Activated CD8-positive, alpha-beta memory T cell treated with anti-CD3 and anti-CD28 coated beads, Interleukin-2, amount 10 ng/mL, durations not matched to agents 7 days and 5 days (primary cell): ENCODE measurements around the gene GPR143. TPM values are rescaled to one million over a fixed set of nuclear protein-coding genes. Genes with fewer than 3 reads are reported as not detected.
"Not testable (repeated sequence)": the region's sequence is repeated elsewhere in the genome, so short reads cannot be mapped to it uniquely, and the experiment has no call there.

Experiments
- ATAC-seq: fragments of 150-1000 bp; cut with Tn5 transposase; one replicate; pipeline ENCODE4 v1.10.0; 2021; ENCODE audit warnings: moderate library complexity
- CTCF ChIA-PET: fragments of 350-600 bp; sonication (Branson Sonifier 250); formaldehyde crosslinking; loops from one replicate; lab custom pipeline; 2021; ENCODE audit warnings: antibody characterized with exemption; lab: Charles Lee
- DNase-seq: peaks from one replicate; pipeline ENCODE4 v3.0.0-alpha.2; 2020
- H3K27ac Mint-ChIP-seq: one replicate; pipeline ENCODE4 v1.8.0; 2021; ENCODE audit warnings: mild to moderate bottlenecking, mixed read lengths
- H3K27me3 Mint-ChIP-seq: one replicate; pipeline ENCODE4 v1.8.0; 2021; ENCODE audit warnings: mixed read lengths
- H3K36me3 Mint-ChIP-seq: one replicate; pipeline ENCODE4 v1.8.0; 2021; ENCODE audit warnings: mild to moderate bottlenecking, mixed read lengths
- H3K4me1 Mint-ChIP-seq: one replicate; pipeline ENCODE4 v1.8.0; 2021; ENCODE audit warnings: mixed read lengths
- H3K4me3 Mint-ChIP-seq: one replicate; pipeline ENCODE4 v1.8.0; 2021; ENCODE audit warnings: mild to moderate bottlenecking, moderate library complexity, mixed read lengths
- H3K9me3 Mint-ChIP-seq: one replicate; pipeline ENCODE4 v1.8.0; 2022; ENCODE audit warnings: low read depth, mixed read lengths
- total RNA-seq, 2 experiments: library from RNA; stranded (reverse); gene quantifications; one replicate each; pipeline ENCODE4 v1.2.3, GENCODE V29; 2021

The GPR143 gene
- not detected for total RNA-seq

DNA sequence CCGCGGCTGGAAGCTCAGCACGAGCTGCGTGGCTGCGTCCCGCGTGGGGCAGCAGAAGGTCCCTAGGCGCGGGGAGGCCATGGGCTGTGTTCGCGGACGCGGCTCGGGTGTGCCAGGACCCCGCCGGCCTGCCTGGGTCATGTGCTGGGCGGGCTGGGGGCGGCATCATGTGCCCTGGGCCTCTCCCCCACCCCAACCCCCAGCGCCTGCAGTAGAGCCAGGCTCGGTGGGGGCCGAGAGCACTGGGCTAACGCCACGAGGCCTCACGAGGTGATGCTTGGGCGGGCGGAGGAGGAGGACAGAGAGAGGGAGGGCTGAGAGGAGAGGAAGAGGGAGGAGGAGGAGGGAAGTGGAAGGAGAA lies at the start of gene GPR143:
TSS of gene GPR143 (minus strand) at position 111 of the 361 bp plus-strand sequence. CDS start at position 81, 30 bp downstream.
- Mint-ChIP-seq H3K27me3 (peaks cover 26% of the 10 kb centered on the region), H3K27ac (no peak within 1 kb of the TSS), H3K36me3 (no peaks in the 10 kb centered on the region), H3K4me1 (no peaks in the 10 kb centered on the region), H3K4me3 (no peak within 1 kb of the TSS), H3K9me3 (no peaks in the 10 kb centered on the region)
- CTCF ChIA-PET = no interaction called here
- ATAC-seq (no peak), DNase-seq (no peak)

DNA sequence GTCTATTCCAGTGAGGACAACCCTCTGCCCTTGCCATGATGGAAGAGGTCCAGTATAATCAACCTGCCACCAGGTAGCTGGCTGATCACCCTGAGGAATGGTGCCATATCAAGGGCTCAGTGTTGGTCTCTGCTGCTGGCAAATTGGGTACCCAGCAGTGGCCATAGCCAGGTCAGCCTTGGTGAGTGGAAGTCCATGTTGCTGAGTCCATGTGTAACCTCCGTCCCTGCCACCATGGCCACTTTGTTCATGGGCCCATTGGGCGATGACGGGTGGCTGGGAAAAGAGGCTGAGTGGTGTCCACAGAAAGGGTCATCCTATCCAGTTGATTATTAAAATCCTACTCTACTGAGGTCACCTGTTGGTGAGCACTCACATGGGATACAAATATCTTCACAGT lies 45.4 kb upstream of the GPR143 start:
- ATAC-seq, H3K27me3 Mint-ChIP-seq, H3K4me3 Mint-ChIP-seq, CTCF ChIA-PET, H3K9me3 Mint-ChIP-seq, DNase-seq, H3K36me3 Mint-ChIP-seq, H3K4me1 Mint-ChIP-seq, H3K27ac Mint-ChIP-seq: not testable (repeated sequence)

DNA sequence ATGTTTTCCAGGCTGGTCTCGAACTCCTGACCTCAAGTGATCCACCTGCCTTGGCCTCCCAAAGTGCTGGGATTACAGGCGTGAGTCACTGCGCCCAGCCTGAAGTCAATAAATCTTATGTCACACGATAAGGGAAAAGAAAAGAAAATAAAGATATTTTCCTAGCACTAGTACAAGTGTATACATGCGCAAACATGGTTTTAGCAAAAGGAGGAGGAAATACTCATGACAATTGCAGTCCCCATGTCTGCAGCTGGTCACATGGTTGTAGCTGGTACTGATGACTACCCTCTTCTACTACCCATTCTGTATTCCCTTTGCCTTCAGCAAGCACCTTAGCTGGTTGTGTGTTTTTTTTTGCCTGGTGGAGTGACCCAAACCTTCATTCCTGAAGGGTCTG lies 44.2 kb upstream of the GPR143 start:
- CTCF ChIA-PET, ATAC-seq, H3K27me3 Mint-ChIP-seq, H3K36me3 Mint-ChIP-seq, H3K4me1 Mint-ChIP-seq, H3K27ac Mint-ChIP-seq, DNase-seq, H3K4me3 Mint-ChIP-seq, H3K9me3 Mint-ChIP-seq: not testable (repeated sequence)

DNA sequence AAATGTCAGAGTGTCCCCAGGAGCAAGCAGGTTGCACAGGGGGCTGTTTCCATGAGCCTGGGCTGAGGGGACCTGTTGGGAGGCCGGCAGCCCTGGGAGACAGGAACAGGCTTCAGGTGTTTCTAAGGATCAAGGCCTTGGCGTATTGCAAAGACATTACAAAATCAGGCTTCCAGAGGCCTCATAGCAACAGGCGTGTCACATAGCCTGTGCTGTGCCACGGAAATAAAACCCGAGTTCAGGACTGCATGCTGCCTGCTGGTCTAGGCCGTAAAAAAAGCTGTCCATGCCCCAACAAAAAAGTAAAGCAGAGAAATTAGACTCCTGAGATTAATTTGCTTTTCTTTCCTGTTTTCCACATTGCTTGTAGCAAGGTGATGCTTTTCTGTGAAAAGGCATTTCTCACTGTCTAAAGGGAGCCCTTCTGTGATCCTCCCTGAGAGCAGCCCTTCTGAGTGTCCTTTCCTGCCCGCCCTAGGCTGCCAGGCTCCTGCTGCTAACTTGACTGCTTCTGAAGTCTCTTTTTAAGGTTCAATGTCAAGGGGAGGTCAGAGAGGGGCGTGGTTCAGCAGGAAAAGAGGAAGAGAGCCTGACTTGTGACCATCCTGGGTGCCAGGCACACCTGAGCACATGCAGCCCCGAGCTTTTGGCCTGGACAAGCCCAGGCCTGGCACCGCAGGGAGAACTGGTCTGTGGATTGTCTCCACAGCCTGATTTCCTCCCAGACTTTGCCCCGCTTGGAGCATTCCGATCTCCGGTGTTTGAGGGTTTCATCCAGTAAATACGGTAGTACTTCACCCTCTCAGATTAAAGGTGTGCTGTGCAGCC lies 41.9 kb upstream of the GPR143 start:
- H3K27me3 Mint-ChIP-seq = no peaks in the 10 kb centered on the region
- H3K9me3 Mint-ChIP-seq = no peaks in the 10 kb centered on the region
- H3K27ac Mint-ChIP-seq = no peak overlapping the region
- ATAC-seq (no peak), DNase-seq (no peak)
- no peaks in the 10 kb centered on the region for H3K36me3 Mint-ChIP-seq
- no peak overlapping the region for H3K4me3 Mint-ChIP-seq
- H3K4me1 Mint-ChIP-seq = no peaks in the 10 kb centered on the region
- CTCF ChIA-PET = no interaction called here

GRCh38 chrX:9805956-9806355 lies 40.3 kb upstream of the GPR143 start:
- DNase-seq (no peak), ATAC-seq (no peak)
- CTCF ChIA-PET = no interaction called here
- Mint-ChIP-seq H3K27me3 (no peaks in the 10 kb centered on the region), H3K4me1 (no peaks in the 10 kb centered on the region), H3K9me3 (no peaks in the 10 kb centered on the region), H3K27ac (no peak overlapping the region), H3K36me3 (no peaks in the 10 kb centered on the region), H3K4me3 (no peak overlapping the region)

DNA sequence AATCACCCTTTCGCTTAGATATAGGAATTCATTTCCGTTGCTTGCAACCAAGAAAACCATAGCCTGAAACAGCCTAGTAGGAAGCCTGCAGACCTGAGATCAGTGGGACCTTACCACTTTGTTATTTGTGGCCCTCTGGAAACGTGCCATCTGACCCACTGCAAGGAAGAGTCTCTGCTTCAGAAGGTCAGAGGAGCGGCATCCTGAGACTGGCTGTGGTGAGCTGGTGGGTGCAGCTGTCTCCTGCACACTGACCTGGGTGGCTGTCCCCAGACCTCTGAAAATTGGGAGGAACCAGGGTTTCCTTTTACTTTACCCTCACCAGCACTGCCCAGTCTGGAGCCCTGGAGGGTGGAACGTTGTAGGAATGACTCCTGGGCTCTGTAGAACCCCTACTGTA lies 38.8 kb upstream of the GPR143 start:
- Mint-ChIP-seq H3K4me1 (no peaks in the 10 kb centered on the region), H3K27me3 (no peaks in the 10 kb centered on the region), H3K9me3 (peaks cover 9% of the 10 kb centered on the region), H3K27ac (no peak overlapping the region), H3K4me3 (no peak overlapping the region), H3K36me3 (no peaks in the 10 kb centered on the region)
- no peak for DNase-seq
- CTCF ChIA-PET = no interaction called here
- ATAC-seq = no peak

DNA sequence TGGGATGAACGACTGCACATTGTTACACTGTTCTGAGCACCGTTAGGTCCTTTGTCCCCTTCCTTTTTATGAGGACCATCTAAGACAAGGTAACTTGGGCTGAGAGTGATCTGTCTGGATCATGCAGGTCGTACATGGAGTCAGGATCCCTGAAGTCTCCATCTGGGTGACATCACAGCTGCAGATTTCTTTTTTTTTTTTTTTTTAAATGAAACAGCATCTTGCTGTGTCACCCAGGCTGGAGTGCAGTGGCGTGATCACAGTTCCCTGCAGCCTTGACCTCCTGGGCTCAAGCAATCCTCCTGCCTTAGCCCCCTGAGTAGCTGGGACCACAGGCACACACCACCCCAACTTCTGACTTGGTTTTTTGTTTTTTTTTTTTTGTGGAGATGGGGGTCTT lies 37.1 kb upstream of the GPR143 start:
- H3K9me3 Mint-ChIP-seq = peaks cover 9% of the 10 kb centered on the region
- DNase-seq = no peak
- no peaks in the 10 kb centered on the region for H3K4me1 Mint-ChIP-seq
- no peak for ATAC-seq
- CTCF ChIA-PET = no interaction called here
- no peak overlapping the region for H3K4me3 Mint-ChIP-seq
- H3K36me3 Mint-ChIP-seq = no peaks in the 10 kb centered on the region
- H3K27ac Mint-ChIP-seq = no peak overlapping the region
- H3K27me3 Mint-ChIP-seq = no peaks in the 10 kb centered on the region

DNA sequence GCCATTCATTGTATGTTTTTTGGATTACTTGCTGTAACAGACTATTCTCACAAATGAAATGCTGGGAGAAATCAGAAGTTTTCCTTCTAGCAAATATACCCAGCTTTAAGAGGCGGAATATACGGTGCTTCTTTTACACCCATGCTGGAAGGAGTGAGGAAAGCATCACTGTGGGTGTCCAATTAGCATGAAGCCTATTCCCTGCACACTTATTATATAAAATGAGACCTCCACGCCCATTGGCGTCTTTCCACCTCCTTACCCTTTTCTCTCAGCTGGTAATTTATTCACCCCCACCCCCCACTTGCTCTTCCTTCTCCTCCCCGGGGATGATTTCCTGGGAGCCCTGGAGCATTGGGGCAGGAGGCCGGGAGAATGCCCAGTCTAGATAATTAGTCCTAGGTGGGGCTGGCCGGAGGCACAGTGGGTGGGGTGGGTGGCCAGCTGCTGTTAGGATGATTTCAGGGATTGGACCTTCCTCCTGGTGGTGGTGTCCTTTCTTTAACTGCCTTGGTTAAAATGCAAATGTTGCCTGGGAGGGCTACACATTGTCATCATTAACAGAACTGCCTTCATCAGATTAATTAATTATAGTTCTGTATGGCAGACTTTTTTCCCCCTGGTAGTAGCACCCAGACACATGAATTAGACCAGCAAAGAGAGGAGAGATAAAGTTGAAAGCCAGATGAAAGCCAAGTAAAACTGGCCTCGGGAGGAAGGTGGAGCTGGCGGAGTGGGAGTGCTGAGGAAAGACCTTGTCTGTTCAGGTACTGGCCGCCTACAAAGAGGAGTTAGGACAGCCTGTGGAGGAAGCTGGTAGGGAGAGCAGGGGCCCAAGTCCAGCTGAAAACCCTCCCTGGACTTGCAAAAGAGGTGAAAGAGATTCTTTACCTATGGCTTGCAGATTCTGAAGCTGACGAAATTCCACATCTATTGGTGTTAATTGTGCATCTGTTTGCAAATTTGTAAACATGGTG lies 32.0 kb upstream of the GPR143 start:
- Mint-ChIP-seq H3K27ac (no peak overlapping the region), H3K4me3 (no peak overlapping the region), H3K36me3 (no peaks in the 10 kb centered on the region), H3K4me1 (no peaks in the 10 kb centered on the region), H3K9me3 (peaks cover 9% of the 10 kb centered on the region), H3K27me3 (peaks cover 3% of the 10 kb centered on the region)
- DNase-seq (no peak), ATAC-seq (no peak)
- CTCF ChIA-PET = no interaction called here

DNA sequence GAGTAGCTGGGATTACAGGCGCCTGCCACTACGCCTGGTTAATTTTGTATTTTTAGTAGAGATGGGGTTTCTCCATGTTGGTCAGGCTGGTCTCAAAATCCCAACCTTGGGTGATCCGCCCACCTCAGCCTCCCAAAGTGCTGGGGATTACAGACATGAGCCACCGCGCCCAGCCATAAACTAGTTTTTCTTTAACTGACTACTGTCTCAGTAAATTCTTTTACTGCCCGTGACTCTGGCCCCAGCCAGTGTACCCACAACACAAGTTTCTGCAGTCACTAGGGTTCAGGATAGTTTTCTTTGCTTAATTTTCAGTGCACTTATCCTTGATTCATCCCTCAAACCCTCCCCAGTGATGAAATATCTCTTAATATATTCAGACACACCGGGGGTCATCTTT lies 28.8 kb upstream of the GPR143 start:
- no peak for ATAC-seq
- H3K27me3 Mint-ChIP-seq = peaks cover 3% of the 10 kb centered on the region
- no peak for DNase-seq
- H3K36me3 Mint-ChIP-seq = no peaks in the 10 kb centered on the region
- CTCF ChIA-PET = no interaction called here
- no peak overlapping the region for H3K27ac Mint-ChIP-seq
- H3K4me3 Mint-ChIP-seq = no peak overlapping the region
- no peaks in the 10 kb centered on the region for H3K9me3 Mint-ChIP-seq
- H3K4me1 Mint-ChIP-seq = no peaks in the 10 kb centered on the region

- H3K27me3 Mint-ChIP-seq = peaks cover 28% of the 10 kb centered on the region
- peaks cover 2% of the 10 kb centered on the region for H3K4me1 Mint-ChIP-seq
- no peak overlapping the region for H3K27ac Mint-ChIP-seq
- H3K9me3 Mint-ChIP-seq = no peaks in the 10 kb centered on the region
- CTCF ChIA-PET = no interaction called here
- H3K4me3 Mint-ChIP-seq = no peak overlapping the region
- DNase-seq (no peak), ATAC-seq (no peak)
- H3K36me3 Mint-ChIP-seq = no peaks in the 10 kb centered on the region
Observed at GRCh38 chrX:9790866-9791265, 25.2 kb upstream of the GPR143 start.

DNA sequence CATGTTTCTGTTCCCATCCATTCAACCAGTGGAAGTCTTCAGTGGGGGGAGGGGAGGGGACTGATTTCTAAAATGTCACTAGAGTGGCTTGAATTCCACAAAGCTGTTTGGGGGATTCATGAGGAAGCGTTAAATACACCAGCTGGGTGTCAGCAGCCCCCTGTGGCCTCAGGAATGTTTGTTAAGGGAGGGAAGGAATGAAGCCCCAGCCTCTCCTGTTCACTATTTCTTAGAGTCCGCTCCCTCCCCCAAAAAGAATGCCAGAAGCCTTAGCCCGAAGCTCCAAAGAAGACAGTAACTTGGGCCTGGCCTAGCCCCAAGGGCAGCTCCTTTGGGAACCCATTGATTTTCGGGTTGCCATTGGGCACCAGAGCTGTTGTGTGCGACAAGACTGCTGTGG lies 23.9 kb upstream of the GPR143 start:
- ATAC-seq (no peak), DNase-seq (no peak)
- Mint-ChIP-seq H3K27me3 (peaks cover 33% of the 10 kb centered on the region), H3K4me1 (peaks cover 2% of the 10 kb centered on the region), H3K27ac (no peak overlapping the region), H3K36me3 (no peaks in the 10 kb centered on the region), H3K4me3 (no peak overlapping the region), H3K9me3 (no peaks in the 10 kb centered on the region)
- CTCF ChIA-PET = no interaction called here

- Mint-ChIP-seq H3K36me3 (no peaks in the 10 kb centered on the region), H3K4me3 (no peak overlapping the region), H3K9me3 (no peaks in the 10 kb centered on the region), H3K27me3 (peaks cover 39% of the 10 kb centered on the region), H3K27ac (no peak overlapping the region), H3K4me1 (peaks cover 2% of the 10 kb centered on the region)
- CTCF ChIA-PET = no interaction called here
- DNase-seq = no peak
- no peak for ATAC-seq
Observed at GRCh38 chrX:9788911-9789310, 23.3 kb upstream of the GPR143 start.

DNA sequence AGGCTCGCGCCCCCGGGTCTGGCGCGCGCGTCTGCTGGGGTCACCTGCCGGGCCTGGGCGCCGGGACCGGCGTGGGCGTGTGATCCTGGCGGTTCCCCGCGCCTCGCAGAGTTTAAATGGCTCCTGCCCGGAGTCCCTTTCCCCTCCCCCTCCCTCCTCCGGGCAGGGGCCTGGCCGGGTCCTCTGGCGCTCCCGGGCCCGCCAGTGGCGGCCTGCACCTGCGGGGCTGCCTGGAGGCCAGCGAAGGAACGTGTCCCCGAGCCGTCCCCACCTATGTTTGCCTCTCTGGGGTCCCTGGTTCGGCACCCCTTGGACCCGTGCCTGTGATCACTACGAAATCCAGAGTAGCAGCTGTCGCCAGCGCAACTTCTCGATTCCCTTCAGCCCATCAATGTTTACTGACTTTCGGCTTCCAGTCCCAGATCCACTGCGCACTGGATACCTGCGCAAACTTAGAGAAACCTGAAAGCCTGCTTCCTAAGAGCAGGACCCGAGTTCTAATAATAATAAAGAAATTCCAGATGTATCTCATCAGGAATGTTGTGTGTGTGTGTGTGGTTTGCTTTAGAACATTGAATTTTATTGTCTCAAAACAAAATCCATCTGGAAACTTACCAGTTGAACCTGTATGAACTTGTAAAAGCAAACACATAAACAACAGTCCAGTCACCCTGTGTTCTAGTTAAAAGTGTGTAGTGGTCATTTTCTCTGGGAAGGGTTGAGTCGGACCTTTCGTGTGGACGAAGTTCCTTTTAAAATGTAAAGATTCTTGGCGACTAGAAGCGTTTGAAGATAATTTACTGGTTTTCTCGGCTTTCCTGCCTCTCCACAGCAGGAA lies 21.4 kb upstream of the GPR143 start:
- CTCF ChIA-PET = no interaction called here
- Mint-ChIP-seq H3K27ac (no peak overlapping the region), H3K27me3 (peaks cover 44% of the 10 kb centered on the region), H3K4me3 (no peak overlapping the region), H3K9me3 (no peaks in the 10 kb centered on the region), H3K36me3 (no peaks in the 10 kb centered on the region), H3K4me1 (peaks cover 2% of the 10 kb centered on the region)
- DNase-seq = no peak
- ATAC-seq = no peak
